Stimulated activated naive B cell treated with anti-CD40 and anti-IgM and Interleukin-4, amounts not matched to agents 10 μg/mL and 1 μg/mL and 100 μg/mL, for 72 hours (primary cell): ENCODE data around the gene CTBP2.

Source experiments
- ATAC-seq, 2 donors: fragments of 150-1000 bp; cut with Tn5 transposase; replicated peaks; 2 replicates each; pipeline ENCODE4 v1.10.0; 2021; ENCODE audit warnings: moderate library complexity in 1 of 2
- DNase-seq: peaks from one replicate; pipeline ENCODE4 v3.0.0; 2021
- H3K27ac Mint-ChIP-seq: one replicate; pipeline ENCODE4 v1.8.0; 2022; ENCODE audit warnings: mild to moderate bottlenecking, mixed read lengths
- H3K27me3 Mint-ChIP-seq, 2 donors: one replicate each; pipeline ENCODE4 v1.8.0; 2022; ENCODE audit warnings: mixed read lengths in 2 of 2
- H3K36me3 Mint-ChIP-seq, 2 donors: one replicate each; pipeline ENCODE4 v1.8.0; 2022; ENCODE audit warnings: mixed read lengths in 2 of 2, mild to moderate bottlenecking in 1 of 2
- H3K4me1 Mint-ChIP-seq, 2 donors: one replicate each; pipeline ENCODE4 v1.8.0; 2022; ENCODE audit warnings: mixed read lengths in 2 of 2, mild to moderate bottlenecking in 1 of 2
- H3K4me3 Mint-ChIP-seq, 2 donors: one replicate each; pipeline ENCODE4 v1.8.0; 2022; ENCODE audit warnings: mild to moderate bottlenecking in 2 of 2, mixed read lengths in 2 of 2, moderate library complexity in 1 of 2
- H3K9me3 Mint-ChIP-seq, 2 donors: one replicate each; pipeline ENCODE4 v1.8.0; 2022; ENCODE audit warnings: mixed read lengths in 2 of 2, mild to moderate bottlenecking in 1 of 2

CTBP2 gene

GRCh38 chr10:124998624-124999291, 161.6 kb downstream of the CTBP2 start:
- H3K4me3 Mint-ChIP-seq: no peak overlapping the region
- no peak overlapping the region for H3K27ac Mint-ChIP-seq
- H3K9me3 Mint-ChIP-seq: no peaks in the 10 kb centered on the region
- no peak for ATAC-seq
- H3K4me1 Mint-ChIP-seq: no peaks in the 10 kb centered on the region
- no peak for DNase-seq
- H3K36me3 Mint-ChIP-seq: no peaks in the 10 kb centered on the region
- H3K27me3 Mint-ChIP-seq: no peaks in the 10 kb centered on the region

- Mint-ChIP-seq H3K27me3 (no peaks in the 10 kb centered on the region), H3K9me3 (no peaks in the 10 kb centered on the region), H3K4me1 (no peaks in the 10 kb centered on the region), H3K36me3 (no peaks in the 10 kb centered on the region), H3K27ac (no peak overlapping the region), H3K4me3 (no peak overlapping the region)
- ATAC-seq: no peak
- no peak for DNase-seq
These were observed 162.4 kb downstream of the CTBP2 start for GRCh38 chr10:124997771-124998623.

GRCh38 chr10:124997306-124997705, 163.1 kb downstream of the CTBP2 start:
- Mint-ChIP-seq H3K27me3 (no peaks in the 10 kb centered on the region), H3K4me3 (no peak overlapping the region), H3K36me3 (no peaks in the 10 kb centered on the region), H3K4me1 (no peaks in the 10 kb centered on the region), H3K27ac (peak overlapping the region; percentile 53), H3K9me3 (no peaks in the 10 kb centered on the region)
- DNase-seq (no peak), ATAC-seq (no peak)

- Mint-ChIP-seq H3K36me3 (no peaks in the 10 kb centered on the region), H3K4me1 (no peaks in the 10 kb centered on the region), H3K27ac (no peak overlapping the region), H3K27me3 (no peaks in the 10 kb centered on the region), H3K9me3 (no peaks in the 10 kb centered on the region), H3K4me3 (no peak overlapping the region)
- no peak for DNase-seq
- ATAC-seq: no peak
These were observed 163.5 kb downstream of the CTBP2 start for GRCh38 chr10:124996854-124997215.

- Mint-ChIP-seq H3K9me3 (no peaks in the 10 kb centered on the region), H3K27me3 (no peaks in the 10 kb centered on the region), H3K27ac (no peak overlapping the region), H3K36me3 (peaks cover 1 to 2% of the 10 kb centered on the region in 2 donors), H3K4me1 (no peaks in the 10 kb centered on the region), H3K4me3 (no peak overlapping the region)
- ATAC-seq (no peak), DNase-seq (no peak)
These were observed 164.1 kb downstream of the CTBP2 start for GRCh38 chr10:124996127-124996853.

- Mint-ChIP-seq H3K4me3 (no peak overlapping the region), H3K36me3 (peaks cover 4 to 7% of the 10 kb centered on the region in 2 donors), H3K9me3 (no peaks in the 10 kb centered on the region), H3K27me3 (no peaks in the 10 kb centered on the region), H3K27ac (no peak overlapping the region), H3K4me1 (no peaks in the 10 kb centered on the region)
- DNase-seq: no peak
- no peak for ATAC-seq
These were observed 164.8 kb downstream of the CTBP2 start for GRCh38 chr10:124995605-124996004.

GRCh38 chr10:124994573-124995473, 165.5 kb downstream of the CTBP2 start:
- DNase-seq (no peak), ATAC-seq (no peak)
- Mint-ChIP-seq H3K4me1 (no peaks in the 10 kb centered on the region), H3K27me3 (no peaks in the 10 kb centered on the region), H3K27ac (no peak overlapping the region), H3K36me3 (peaks cover 4 to 8% of the 10 kb centered on the region in 2 donors), H3K4me3 (no peak overlapping the region), H3K9me3 (no peaks in the 10 kb centered on the region)

- Mint-ChIP-seq H3K9me3 (no peaks in the 10 kb centered on the region), H3K27ac (no peak overlapping the region), H3K36me3 (peaks cover 5 to 15% of the 10 kb centered on the region in 2 donors), H3K27me3 (no peaks in the 10 kb centered on the region), H3K4me3 (no peak overlapping the region), H3K4me1 (peaks cover 5 to 8% of the 10 kb centered on the region in 2 donors)
- no peak for DNase-seq
- no peak for ATAC-seq
These were observed 166.5 kb downstream of the CTBP2 start for GRCh38 chr10:124993736-124994451.

GRCh38 chr10:124993345-124993708, 167.0 kb downstream of the CTBP2 start:
- H3K27ac Mint-ChIP-seq: no peak overlapping the region
- no peak for ATAC-seq
- H3K9me3 Mint-ChIP-seq: no peaks in the 10 kb centered on the region
- no peaks in the 10 kb centered on the region for H3K27me3 Mint-ChIP-seq
- peaks cover 5 to 15% of the 10 kb centered on the region in 2 donors for H3K36me3 Mint-ChIP-seq
- no peak for DNase-seq
- H3K4me1 Mint-ChIP-seq: peaks cover 8 to 14% of the 10 kb centered on the region in 2 donors
- no peak overlapping the region for H3K4me3 Mint-ChIP-seq

- no peak for DNase-seq
- ATAC-seq: peak; percentile 50 to 56
- peaks cover 5 to 17% of the 10 kb centered on the region in 2 donors for H3K36me3 Mint-ChIP-seq
- H3K9me3 Mint-ChIP-seq: no peaks in the 10 kb centered on the region
- H3K4me3 Mint-ChIP-seq: no peak overlapping the region
- H3K4me1 Mint-ChIP-seq: peaks cover 8 to 19% of the 10 kb centered on the region in 2 donors
- H3K27ac Mint-ChIP-seq: no peak overlapping the region
- H3K27me3 Mint-ChIP-seq: no peaks in the 10 kb centered on the region
These were observed 167.7 kb downstream of the CTBP2 start for GRCh38 chr10:124992462-124993344.

GRCh38 chr10:124991835-124992234, 168.5 kb downstream of the CTBP2 start:
- ATAC-seq: no peak
- H3K4me3 Mint-ChIP-seq: no peak overlapping the region

GRCh38 chr10:124990671-124991625, 169.4 kb downstream of the CTBP2 start:
- H3K27ac Mint-ChIP-seq: peak overlapping the region; percentile 9
- no peaks in the 10 kb centered on the region for H3K9me3 Mint-ChIP-seq
- H3K4me1 Mint-ChIP-seq: peaks cover 10 to 24% of the 10 kb centered on the region in 2 donors
- DNase-seq (no peak), ATAC-seq (no peak)
- peaks cover 11 to 21% of the 10 kb centered on the region in 2 donors for H3K36me3 Mint-ChIP-seq
- H3K4me3 Mint-ChIP-seq: no peak overlapping the region
- no peaks in the 10 kb centered on the region for H3K27me3 Mint-ChIP-seq

More at GRCh38 chr10:124991835-124992234, 168.5 kb downstream of the CTBP2 start:
- Mint-ChIP-seq H3K9me3 (no peaks in the 10 kb centered on the region), H3K4me1 (peaks cover 10 to 24% of the 10 kb centered on the region in 2 donors), H3K27ac (no peak overlapping the region), H3K27me3 (no peaks in the 10 kb centered on the region), H3K36me3 (peaks cover 9 to 21% of the 10 kb centered on the region in 2 donors)
- no peak for DNase-seq
